Lower leg skin (tissue), 3 donors: Measurements from ENCODE around the gene PRPF4.

Experiments used
- CTCF ChIP-seq, 3 donors: fragments of 450-650 bp; IDR thresholded peaks; one replicate each; pipeline ENCODE4 v1.5.1; 2016; ENCODE audit warnings: antibody characterized with exemption in 3 of 3, mild to moderate bottlenecking in 3 of 3, moderate library complexity in 2 of 3
- POLR2A ChIP-seq, 2 donors: fragments of 450-650 bp; IDR thresholded peaks; one replicate each; pipeline ENCODE4 v1.6.1; 2016 to 2017; ENCODE audit warnings: antibody characterized with exemption in 2 of 2, mild to moderate bottlenecking in 1 of 2, moderate library complexity in 1 of 2

DNA sequence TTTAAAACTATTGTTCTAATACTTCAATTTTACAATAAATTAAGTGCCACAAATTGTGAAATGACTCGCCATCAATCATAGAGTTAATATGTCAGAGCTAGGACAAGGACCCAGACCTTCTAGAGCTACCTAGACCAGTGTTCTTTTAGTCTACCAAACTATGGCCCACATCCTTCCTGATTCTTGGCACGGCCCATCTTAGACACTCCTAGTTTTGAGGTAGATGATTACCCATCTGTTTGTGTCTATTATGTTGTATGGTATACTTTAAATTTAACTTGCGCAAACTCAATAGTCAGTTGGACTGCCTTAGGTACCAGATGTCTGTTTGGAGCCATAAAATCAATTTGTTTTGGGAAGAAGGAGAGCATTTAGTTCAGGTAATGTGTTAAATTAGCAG lies 17.6 kb upstream of the PRPF4 start:
- no peak for TF ChIP-seq CTCF (IDR thresholded peaks at IDR 0.05)
- TF ChIP-seq POLR2A (IDR thresholded peaks at IDR 0.05): no peak
